OCI-LY7 (cell line): ENCODE data around the gene C15orf39. TPM values are rescaled to one million over a fixed set of nuclear protein-coding genes. Genes with fewer than 3 reads are reported as not detected.

Experiments used
- BruUV-seq: library from RNA; stranded (reverse); fragments of 400-500 nt; replicated peaks from 2 replicates; lab custom pipeline; 2021; lab: Mats Ljungman, UMichigan
- CTCF ChIA-PET: fragments of 300-600 bp; sonication (Branson Sonifier 250); formaldehyde crosslinking; loops from one replicate; lab custom pipeline; 2022; ENCODE audit warnings: antibody characterized with exemption; ENCODE audit not compliant: unreplicated experiment; lab: Charles Lee
- POLR2A ChIA-PET: fragments of 300-600 bp; sonication (Branson Sonifier 250); formaldehyde crosslinking; loops from one replicate; lab custom pipeline; 2022; ENCODE audit warnings: antibody characterized with exemption; lab: Charles Lee
- DNase-seq: peaks from one replicate; pipeline ENCODE4 v3.0.0-alpha.2; 2015; ENCODE audit warnings: low spot score
- H2AFZ ChIP-seq: fragments of 200-600 bp; sonication (generic), shearing (Covaris generic); 2 replicates; pipeline ENCODE4 v1.6.1; 2014; ENCODE audit warnings: mild to moderate bottlenecking, antibody characterized with exemption, low read length, moderate library complexity
- H3K27ac ChIP-seq: fragments of 200-600 bp; sonication (generic); 2 replicates; pipeline ENCODE4 v1.5.1; 2014; ENCODE audit warnings: mixed run types, low read depth, mild to moderate bottlenecking, moderate library complexity, low read length, inconsistent platforms; ENCODE audit not compliant: poor library complexity, severe bottlenecking
- H3K36me3 ChIP-seq: fragments of 200-600 bp; sonication (generic); 2 replicates; pipeline ENCODE4 v1.6.1; 2014; ENCODE audit warnings: mild to moderate bottlenecking, antibody characterized with exemption, low read length, moderate library complexity, mixed read lengths; ENCODE audit not compliant: insufficient read depth
- H3K4me1 ChIP-seq: fragments of 200-600 bp; sonication (generic); 2 replicates; pipeline ENCODE4 v1.5.1; 2014; ENCODE audit warnings: mild to moderate bottlenecking, low read length; ENCODE audit not compliant: insufficient read depth, poor library complexity, severe bottlenecking
- H3K4me2 ChIP-seq: fragments of 200-600 bp; sonication (generic); 2 replicates; pipeline ENCODE4 v1.6.1; 2014; ENCODE audit warnings: mild to moderate bottlenecking, low read length
- H3K4me3 ChIP-seq: fragments of 200-600 bp; sonication (generic); 2 replicates; pipeline ENCODE4 v1.5.1; 2014; ENCODE audit warnings: mild to moderate bottlenecking, low read depth, low read length; ENCODE audit not compliant: poor library complexity, severe bottlenecking
- H3K79me2 ChIP-seq: fragments of 200-600 bp; sonication (generic); 2 replicates; pipeline ENCODE4 v1.6.1; 2016; ENCODE audit warnings: low read depth, mild to moderate bottlenecking, low read length, moderate library complexity, mixed read lengths; ENCODE audit not compliant: insufficient read depth
- H3K9me2 ChIP-seq: fragments of 200-600 bp; sonication (generic); 2 replicates; pipeline ENCODE4 v1.6.1; 2016; ENCODE audit warnings: mild to moderate bottlenecking, low read length, mixed read lengths; ENCODE audit not compliant: insufficient read depth
- H3K9me3 ChIP-seq: fragments of 200-600 bp; sonication (generic); 2 replicates; pipeline ENCODE4 v1.6.1; 2014; ENCODE audit warnings: mild to moderate bottlenecking, mixed run types, low read length, mixed read lengths
- H4K20me1 ChIP-seq: fragments of 200-600 bp; sonication (generic); 2 replicates; pipeline ENCODE4 v1.6.1; 2014; ENCODE audit warnings: mild to moderate bottlenecking, antibody characterized with exemption, low read length, moderate library complexity, mixed read lengths; ENCODE audit not compliant: insufficient read depth
- EZH2phosphoT487 ChIP-seq: fragments of 200-600 bp; sonication (generic); IDR thresholded peaks from 2 replicates; pipeline ENCODE4 v1.6.1; 2018; ENCODE audit warnings: low read depth, borderline replicate concordance, mild to moderate bottlenecking, mixed run types, antibody characterized with exemption, low read length, moderate library complexity, mixed read lengths
- intact Hi-C: fragments of 100-400 bp; cut with micrococcal nuclease; formaldehyde crosslinking; loops from one replicate; pipeline ENCODE4 v1.10.0; 2022; ENCODE audit not compliant: unreplicated experiment
- total RNA-seq, 2 experiments: library from RNA; depleted of rRNA in 1 of 2; stranded (reverse); fragments of >200 nt in 1 of 2; shearing (Covaris generic) in 1 of 2; gene quantifications; 2 replicates each; pipeline ENCODE4 v1.2.3, GENCODE V29; 2014 to 2022
- TF ChIP-seq, protein P1 (sequence below): fragments of 200-600 bp; sonication (generic); conservative IDR thresholded peaks from 2 replicates; pipeline ENCODE4 v1.5.1; 2014; ENCODE audit warnings: mild to moderate bottlenecking, antibody characterized with exemption, low read length, moderate library complexity, mixed read lengths

C15orf39 gene
- total RNA-seq, 2 experiments from 2014 or later = 26.5 to 50.2 TPM

DNA sequence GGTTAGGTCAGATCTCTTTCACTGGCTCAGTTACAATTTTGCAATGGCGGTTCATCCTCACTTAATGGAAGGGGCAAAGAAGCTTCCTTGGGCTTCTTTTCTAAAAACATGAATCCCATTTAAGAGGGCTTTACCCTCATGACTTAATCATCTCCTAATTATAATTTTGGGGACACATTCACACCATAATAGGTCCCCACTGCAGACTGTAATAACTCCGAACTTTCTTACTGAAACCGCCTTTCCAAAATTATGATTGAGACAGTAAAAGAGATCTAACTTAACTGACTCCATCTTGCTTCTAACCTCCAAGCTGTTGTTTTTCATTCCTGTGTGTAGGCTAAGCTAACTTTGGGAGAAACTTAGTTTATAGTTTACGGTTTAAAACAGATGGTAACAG, 33.3 kb upstream of the C15orf39 start:
- Histone ChIP-seq H3K9me2 (no peaks in the 10 kb centered on the region), H3K9me3 (no peaks in the 10 kb centered on the region), H3K4me3 (no peak overlapping the region), H3K4me1 (no peaks in the 10 kb centered on the region), H3K79me2 (no peaks in the 10 kb centered on the region), H3K36me3 (no peaks in the 10 kb centered on the region), H3K27ac (no peak overlapping the region), H4K20me1 (no peaks in the 10 kb centered on the region), H3K4me2 (no peak overlapping the region), H2AFZ (no peak overlapping the region)
- no TSS peak for BruUV-seq
- CTCF ChIA-PET = no interaction called here
- POLR2A ChIA-PET = no interaction called here
- no peak for TF ChIP-seq EZH2phosphoT487
- TF ChIP-seq, protein P1, sequence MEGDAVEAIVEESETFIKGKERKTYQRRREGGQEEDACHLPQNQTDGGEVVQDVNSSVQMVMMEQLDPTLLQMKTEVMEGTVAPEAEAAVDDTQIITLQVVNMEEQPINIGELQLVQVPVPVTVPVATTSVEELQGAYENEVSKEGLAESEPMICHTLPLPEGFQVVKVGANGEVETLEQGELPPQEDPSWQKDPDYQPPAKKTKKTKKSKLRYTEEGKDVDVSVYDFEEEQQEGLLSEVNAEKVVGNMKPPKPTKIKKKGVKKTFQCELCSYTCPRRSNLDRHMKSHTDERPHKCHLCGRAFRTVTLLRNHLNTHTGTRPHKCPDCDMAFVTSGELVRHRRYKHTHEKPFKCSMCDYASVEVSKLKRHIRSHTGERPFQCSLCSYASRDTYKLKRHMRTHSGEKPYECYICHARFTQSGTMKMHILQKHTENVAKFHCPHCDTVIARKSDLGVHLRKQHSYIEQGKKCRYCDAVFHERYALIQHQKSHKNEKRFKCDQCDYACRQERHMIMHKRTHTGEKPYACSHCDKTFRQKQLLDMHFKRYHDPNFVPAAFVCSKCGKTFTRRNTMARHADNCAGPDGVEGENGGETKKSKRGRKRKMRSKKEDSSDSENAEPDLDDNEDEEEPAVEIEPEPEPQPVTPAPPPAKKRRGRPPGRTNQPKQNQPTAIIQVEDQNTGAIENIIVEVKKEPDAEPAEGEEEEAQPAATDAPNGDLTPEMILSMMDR = no peak
- intact Hi-C loops = no loop called here
- DNase-seq = no peak

DNA sequence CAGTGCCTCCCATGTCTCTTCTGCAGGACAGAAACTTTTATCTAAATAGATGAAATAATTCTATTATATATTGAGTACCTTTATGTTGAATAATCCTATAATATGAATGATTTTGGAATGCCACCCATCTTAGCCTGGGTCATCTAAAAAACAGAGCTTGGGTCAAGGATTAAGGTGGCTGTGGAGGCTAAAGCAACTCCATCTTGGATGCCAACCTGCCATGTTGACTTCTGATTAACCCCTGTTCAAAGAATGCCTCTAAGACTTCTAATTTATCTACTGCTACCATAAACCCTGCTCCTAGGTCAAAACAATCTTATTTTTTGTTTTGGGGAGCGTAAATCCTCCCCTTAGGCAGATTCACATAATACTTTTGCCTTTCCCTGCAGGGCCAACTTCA, 31.5 kb upstream of the C15orf39 start:
- ChIA-PET POLR2A (interaction anchor here (0.8 kb wide), 1 partner anchor 45 kb away, joined by 4 read pairs; no protein-coding TSS in a partner anchor), CTCF (no interaction called here)
- H4K20me1 ChIP-seq = no peaks in the 10 kb centered on the region
- no peaks in the 10 kb centered on the region for H3K4me1 ChIP-seq
- intact Hi-C loops = no loop called here
- H3K9me3 ChIP-seq = no peaks in the 10 kb centered on the region
- no peak overlapping the region for H3K27ac ChIP-seq
- no peak overlapping the region for H2AFZ ChIP-seq
- no peaks in the 10 kb centered on the region for H3K9me2 ChIP-seq
- no peaks in the 10 kb centered on the region for H3K36me3 ChIP-seq
- H3K4me2 ChIP-seq = no peak overlapping the region
- no TSS peak for BruUV-seq
- TF ChIP-seq, protein P1 = no peak
- no peak for TF ChIP-seq EZH2phosphoT487
- H3K79me2 ChIP-seq = no peaks in the 10 kb centered on the region
- DNase-seq = no peak
- H3K4me3 ChIP-seq = no peak overlapping the region

DNA sequence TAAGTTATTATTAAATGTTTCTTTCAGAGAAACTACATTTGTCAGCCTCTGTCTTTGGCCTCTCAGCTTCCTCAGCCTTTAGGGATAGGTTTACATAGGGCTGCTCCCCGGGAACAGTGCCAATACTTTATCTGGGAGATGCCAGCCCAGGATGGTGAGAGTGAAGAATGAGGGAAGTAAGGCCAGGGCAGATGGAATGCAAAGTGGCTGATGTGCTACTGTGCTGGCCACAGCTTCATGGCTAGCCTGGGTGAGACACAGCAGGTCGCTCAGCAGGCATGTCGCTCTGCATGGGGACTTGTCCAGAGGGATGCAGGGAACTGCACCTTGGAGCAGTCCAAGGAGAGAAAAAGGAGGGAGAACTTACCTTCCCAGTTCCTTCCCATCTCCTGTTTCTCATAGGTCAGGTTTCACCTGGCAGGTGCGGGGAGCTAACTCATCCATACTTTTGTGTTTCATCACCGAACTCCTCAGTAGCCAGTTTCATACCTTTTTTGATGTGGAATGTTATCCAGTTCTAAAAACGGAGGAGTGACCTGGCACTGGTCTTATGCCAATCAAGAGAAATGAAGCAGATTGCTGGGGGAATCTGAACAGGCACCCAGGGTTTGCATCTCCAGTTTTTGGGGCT, 30.9 kb upstream of the C15orf39 start:
- CTCF ChIA-PET = no interaction called here
- H3K9me2 ChIP-seq = no peaks in the 10 kb centered on the region
- TF ChIP-seq EZH2phosphoT487 = no peak
- TF ChIP-seq, protein P1 = no peak
- H3K27ac ChIP-seq = no peak overlapping the region
- intact Hi-C loops = no loop called here
- H3K9me3 ChIP-seq = no peaks in the 10 kb centered on the region
- no peak overlapping the region for H3K4me2 ChIP-seq
- POLR2A ChIA-PET = interaction anchor here (0.8 kb wide), 1 partner anchor 46 kb away, joined by 4 read pairs; no protein-coding TSS in a partner anchor
- H3K36me3 ChIP-seq = no peaks in the 10 kb centered on the region
- H3K79me2 ChIP-seq = no peaks in the 10 kb centered on the region
- no peaks in the 10 kb centered on the region for H4K20me1 ChIP-seq
- no peak for DNase-seq
- H3K4me3 ChIP-seq = no peak overlapping the region
- BruUV-seq = no TSS peak
- no peak overlapping the region for H2AFZ ChIP-seq
- no peaks in the 10 kb centered on the region for H3K4me1 ChIP-seq
